NOMO-1 (cell line): ENCODE results near the gene METTL16.

ENCODE experiments used
- DNase-seq, 2 experiments: peaks; one replicate each; lab custom pipeline; 2025; ENCODE audit not compliant: unreplicated experiment in 2 of 2; lab: John Stamatoyannopoulos, UW

The METTL16 gene

DNA sequence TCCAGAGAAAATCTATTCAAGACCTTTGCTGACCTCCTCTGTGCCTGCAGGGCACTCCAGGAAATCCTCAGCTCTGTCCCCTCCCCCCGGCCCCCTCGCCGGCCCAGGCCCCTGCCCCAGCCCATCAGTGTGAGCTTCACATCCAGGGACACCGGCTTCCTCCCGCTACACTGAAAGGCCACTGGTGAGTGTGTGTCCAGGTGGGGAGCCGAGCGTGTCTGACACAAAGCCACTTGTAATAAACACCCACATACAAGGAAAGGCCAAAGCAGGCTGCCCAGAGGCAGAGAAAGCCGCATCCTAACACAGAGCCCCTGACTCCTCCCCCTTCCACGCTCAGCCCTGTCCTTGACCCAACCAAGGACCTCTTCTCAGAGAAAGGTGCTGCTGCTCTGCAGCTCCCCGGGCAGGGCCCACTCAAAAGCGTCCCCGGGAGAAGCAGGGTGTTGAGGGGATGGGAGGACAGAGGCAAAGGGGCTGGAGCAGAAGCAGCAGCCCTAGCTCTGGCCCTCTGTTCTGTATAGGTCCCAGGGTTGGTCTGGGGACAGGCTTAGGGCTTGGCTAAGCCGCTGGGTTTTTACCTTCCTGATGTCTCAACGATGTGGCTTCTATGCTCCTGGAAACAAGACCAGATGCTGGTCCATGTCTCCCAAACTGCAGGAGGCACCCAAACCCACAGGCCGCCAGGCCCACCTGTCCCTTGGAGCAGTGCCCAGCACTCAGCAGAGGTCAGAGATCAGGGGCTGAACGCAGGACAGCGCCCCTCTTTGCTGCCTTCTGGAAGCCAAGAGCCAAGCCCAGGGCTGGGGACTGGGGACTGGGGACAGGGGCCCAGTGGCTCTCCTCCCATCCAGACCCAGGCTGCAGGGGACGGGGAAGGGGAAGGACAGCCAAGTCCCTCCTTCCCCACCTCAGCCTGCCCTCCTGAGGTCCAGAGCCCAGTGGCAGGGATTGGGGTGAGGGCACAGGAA is 126.2 kb downstream of the METTL16 start:
- no peak for DNase-seq

DNA sequence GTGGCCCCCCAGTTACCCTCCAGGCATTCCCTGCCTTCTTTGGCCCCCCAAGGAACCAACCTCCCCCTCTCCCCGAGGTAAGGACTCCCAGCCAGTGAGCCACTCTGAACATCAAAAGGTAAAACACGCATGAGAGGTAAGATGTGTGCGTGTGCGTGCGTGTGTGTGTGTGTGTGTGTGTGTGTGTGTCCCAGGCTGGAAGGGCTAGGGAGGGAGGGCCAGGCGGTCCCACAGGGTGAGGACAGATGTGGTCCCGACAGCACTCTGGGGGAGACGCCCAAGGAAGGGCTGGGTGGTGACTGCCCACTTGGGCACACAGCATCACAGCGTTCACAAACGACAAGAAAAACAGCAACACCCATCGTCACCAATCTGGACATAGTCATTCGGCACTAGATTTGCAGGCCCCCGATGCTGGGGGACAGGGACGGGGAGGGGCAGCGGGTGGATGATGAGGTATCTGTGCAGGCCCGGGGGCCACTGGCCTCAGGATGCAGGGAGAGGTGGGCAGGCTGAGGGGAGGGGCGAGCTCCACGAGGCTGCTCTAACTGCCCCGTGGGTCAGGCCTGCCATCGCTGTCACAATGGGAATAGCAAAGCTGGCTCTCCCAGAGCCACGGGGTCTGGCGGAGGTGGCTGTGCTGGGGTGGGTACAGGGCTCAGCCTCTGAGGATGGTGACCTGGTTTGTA is 127.1 kb downstream of the METTL16 start:
- DNase-seq, result no peak

DNA sequence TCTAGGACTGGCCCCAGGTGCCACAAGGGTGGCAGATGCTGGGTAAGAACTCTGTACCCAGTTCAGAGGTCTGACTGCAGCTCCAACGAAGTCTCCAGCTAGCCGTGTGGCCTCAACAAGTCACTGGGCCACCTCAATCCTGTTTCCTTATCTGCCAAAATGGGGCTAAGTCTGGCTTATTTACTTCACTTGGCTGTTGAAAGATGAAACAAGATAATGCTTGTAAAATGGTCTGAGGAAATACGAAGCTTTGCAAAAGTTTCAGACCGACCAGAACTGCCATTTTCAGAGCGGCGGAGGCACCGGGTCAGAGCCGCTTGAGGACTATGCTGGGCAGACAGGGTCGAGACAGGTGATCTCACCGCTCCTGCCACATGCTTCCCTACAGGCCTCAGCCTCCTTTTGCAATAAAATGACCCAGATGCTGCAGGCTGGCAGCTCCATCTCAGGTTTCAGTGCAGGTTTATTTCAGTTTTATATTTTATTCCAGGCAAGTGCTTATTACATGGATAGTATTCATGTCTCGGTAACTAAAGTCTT is 128.0 kb downstream of the METTL16 start:
- DNase-seq, result no peak

DNA sequence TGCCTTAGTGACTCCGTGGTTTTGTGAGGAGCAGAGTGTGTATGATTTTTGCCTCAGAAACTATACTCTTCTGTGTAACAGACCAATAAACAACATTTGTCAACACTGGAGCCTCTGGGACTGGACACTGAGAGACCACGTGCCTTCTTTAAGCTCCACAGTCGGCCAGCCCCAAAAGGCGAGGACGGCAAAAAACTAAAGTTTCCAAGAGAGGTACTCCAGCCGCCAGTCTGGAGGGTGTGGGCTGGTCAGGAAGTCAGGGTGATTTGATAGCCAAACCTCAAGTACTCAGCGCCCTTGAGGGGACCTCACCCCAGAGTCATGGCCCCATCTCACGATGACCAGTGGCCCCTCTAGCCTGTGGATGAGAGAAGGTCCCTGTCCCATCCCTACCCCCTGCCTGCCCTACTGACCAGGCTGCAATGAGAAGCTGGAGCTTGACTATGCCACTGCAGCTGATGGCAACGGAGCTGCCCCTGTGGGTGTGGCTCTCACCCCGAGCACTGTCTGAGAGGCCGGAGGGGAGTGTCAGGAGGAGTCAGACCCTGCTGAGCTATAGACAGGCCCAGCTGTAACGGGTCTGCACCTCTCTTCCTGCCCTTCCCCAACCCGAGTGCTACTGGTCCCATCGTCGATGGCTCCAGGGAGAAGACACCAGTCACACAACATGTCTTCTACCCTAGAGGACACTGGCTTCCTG is 130.6 kb downstream of the METTL16 start:
- no peak for DNase-seq

DNA sequence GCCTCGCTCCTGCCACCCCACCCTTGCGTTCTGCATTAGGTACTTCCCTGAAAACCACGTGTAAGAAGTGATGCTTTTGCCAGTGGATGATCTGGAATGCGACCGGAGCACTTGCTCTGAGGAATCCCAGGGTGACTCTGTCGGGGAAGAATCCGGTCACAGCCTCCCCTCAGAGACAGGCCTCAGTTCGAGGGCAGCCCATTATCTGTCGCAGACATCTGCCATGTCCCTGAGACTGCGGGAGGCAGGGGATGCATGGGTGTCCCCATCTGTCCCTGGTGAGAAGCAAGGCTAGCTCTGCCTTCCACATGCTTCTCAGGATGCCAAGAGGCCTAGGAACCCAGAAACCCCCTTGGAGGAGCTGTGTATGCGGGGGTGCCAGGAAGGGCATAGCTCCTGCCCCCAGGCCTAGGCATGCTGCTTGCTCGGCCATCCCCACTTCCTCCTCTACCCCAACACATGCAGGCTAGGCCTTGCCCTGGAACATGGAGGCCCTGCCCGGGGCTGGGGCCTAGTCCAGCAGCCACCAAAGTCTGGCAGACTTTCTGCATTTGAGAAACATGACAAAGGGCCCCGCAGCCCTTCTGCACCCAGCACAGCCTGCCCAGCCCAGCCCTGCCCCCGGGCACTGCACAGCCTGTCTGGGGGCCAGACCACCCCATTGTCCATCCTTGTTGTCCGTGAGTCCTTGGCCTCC is 131.3 kb downstream of the METTL16 start:
- no peak for DNase-seq

DNA sequence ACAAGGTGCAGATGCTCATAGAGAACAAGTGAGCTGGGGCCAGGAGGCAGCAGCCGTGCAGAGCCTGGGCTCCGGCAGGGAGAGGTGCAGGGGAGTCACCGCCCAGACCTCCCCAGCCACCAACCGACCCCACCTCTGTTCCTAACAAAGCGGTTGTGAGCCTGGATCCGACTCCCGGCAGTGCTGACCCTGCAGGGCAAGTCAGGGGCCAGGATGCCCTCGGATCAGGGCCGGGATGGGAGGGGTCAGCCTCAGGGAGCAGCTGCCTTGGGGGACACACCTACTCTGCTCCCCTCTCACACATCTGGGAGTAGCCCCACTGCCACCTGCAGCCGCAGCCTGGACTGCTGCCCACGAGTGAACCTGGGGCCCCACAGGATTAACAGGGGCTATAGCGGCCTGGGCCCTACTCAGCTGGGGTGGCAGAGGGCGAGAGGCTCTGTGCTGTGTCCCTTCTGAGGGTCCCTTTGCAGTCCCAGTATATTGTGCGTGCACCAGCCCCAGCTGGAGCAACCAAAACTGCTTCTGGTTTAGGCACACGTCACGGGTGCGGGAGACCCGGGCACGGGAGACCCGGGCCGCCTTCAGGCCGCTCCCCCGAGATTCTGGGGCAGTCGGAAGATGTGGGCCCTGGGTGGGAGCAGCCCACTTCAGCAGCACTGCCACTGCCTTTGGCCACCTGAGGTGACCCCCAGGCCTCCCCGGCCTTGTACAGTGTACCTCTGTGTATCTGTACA is 132.0 kb downstream of the METTL16 start:
- DNase-seq, result no peak

DNA sequence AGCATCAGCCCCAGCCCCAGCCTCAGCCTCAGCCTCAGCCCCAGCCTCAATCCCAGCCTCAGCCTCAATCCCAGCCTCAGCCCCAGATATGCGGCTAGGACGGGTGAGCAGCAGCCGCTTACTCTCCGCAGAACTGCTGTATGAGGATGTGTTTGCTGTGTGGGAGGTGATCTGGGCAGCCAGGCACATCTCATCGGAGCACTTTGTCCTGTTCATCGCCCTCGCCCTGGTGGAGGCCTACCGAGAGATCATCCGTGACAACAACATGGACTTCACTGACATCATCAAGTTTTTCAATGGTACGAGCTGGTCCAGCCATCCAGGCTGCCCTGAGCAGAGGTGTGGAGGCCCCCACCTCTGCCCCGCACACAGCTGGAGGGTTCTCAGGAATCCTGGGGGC is 132.8 kb downstream of the METTL16 start:
- DNase-seq, result no peak

DNA sequence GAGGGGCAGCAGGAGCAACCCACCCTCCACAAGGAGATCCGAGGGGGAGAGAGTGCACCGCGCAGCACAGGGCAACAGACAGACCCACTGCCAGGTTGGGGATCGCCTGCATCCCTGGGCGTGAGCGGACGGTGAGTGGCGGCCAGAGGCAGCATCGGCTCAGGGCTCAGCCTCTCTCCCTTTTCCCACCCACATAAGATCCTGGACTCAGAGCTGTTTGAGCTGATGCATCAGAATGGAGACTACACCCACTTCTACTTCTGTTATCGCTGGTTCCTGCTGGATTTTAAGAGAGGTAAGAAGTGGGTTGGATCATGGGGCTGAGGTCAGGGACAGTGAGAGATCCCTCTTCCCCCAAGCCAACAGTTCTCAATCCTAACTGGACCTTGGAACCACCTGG is 134.0 kb downstream of the METTL16 start:
- DNase-seq, result no peak

DNA sequence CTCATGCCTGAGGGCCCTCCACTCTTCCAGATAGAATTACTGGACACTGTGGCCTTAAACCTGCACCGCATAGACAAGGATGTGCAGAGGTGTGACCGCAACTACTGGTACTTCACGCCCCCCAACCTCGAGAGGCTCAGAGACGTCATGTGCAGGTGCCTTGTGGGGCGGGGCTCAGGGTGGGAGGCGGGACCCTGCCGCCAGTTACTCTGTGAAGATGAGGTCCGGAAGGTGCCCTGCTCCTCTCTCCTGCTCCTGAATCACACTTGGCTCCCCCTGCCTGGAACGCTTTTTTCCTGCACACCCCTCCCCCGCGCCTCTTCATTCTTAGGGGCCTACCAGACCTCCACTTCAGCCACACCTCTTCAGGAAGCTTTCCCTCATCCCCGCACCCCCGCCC is 135.6 kb downstream of the METTL16 start:
- DNase-seq, result no peak

DNA sequence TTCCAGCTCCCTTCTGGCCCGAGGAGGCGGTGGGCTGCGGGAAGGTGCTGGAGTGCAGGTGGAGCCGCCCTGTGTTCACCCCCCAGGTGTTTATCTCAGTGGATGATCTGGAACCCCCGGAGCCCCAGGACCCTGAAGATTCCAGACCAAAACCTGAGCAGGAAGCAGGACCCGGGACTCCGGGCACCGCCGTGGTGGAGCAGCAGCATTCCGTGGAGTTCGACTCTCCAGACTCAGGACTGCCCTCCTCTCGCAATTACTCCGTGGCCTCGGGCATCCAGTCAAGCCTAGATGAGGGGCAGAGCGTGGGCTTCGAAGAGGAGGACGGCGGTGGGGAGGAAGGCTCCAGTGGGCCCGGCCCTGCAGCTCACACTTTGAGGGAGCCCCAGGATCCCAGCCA is 136.3 kb downstream of the METTL16 start:
- no peak for DNase-seq

DNA sequence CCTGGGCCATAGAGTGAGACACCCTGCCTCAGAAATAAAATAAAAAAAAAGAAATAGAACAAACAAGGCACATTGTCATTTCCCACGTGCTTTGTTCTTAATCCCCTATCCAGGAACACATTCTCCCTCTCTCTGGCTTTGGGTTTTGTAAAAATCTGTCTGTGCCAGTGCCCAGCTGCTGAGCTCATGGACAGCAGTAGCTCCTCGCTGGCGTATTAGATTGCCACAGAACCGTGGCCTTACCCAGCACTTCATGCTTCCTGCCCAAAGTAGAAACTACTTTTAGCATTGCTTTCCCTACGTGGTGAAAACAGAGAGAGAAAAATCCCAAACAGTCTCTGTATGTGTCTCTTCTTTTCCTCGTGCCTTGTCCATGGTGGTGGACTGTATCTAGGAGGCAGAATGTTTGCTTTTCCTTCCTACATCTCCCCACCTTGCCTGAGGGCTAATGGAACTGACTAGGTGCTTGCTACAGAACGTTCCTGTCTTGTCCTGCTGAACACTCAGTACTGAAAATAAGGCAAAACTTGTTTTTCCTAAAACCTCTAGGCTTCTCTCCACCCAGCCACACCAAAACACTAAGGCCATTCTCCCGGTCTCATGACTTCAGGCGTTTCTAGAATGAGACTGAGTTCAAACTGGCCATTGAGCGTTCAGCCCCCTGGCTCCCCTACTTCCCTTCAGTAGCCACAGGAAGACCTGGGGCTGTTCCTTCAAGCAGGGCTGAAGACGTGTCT is 137.0 kb downstream of the METTL16 start:
- DNase-seq, result no peak

DNA sequence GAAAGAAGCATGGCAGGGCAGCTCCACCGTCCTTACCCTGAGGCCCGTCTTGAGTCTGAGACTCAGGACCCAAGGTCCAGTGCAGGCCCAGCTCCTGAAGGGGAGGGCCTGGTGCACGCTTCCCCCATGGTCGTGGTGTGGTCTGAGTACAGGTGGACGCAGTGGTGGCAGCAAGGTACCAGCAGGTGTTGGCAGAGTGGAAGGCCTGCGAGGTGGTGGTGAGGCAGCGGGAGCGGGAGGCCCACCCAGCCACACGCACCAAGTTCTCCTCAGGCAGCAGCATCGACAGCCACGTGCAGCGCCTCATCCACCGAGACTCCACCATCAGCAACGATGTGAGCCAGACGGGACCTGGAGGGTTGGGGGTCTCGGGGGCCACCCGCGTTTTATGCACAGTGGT is 138.5 kb downstream of the METTL16 start:
- DNase-seq, result no peak

DNA sequence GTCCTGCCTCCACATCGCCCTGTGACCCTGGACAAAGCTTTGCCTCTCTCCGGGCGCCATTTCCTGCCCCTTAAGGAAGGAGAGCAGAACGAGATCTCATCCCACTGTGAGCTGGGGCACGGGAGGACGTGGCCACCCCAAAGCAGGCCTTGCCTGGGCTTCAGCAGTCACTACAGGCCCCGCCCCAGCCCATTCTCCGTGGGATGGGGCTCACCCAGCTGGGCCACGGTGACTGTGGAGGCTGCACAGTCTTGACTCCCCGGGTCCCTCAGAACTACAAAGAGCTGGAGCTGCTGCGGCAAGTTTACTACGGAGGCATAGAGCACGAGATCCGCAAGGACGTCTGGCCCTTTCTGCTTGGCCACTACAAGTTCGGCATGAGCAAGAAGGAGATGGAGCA is 139.0 kb downstream of the METTL16 start:
- DNase-seq, result no peak

DNA sequence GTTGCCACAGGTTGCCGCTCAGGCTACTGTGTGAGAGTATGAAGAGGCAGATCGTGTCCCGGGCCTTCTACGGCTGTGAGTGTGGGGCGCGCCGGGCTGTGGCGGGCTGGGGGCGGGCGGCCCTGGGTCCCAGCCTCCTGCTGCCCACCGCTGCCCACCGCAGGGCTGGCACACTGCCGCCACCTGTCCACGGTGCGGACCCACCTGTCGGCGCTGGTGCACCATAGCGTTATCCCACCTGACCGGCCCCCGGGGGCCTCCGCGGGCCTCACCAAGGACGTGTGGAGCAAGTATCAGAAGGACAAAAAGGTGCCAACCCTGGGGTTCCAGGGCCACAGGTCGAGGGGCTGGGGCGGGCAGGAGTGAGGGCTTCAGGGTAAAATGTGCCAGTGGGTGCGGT is 139.5 kb downstream of the METTL16 start:
- no peak for DNase-seq

DNA sequence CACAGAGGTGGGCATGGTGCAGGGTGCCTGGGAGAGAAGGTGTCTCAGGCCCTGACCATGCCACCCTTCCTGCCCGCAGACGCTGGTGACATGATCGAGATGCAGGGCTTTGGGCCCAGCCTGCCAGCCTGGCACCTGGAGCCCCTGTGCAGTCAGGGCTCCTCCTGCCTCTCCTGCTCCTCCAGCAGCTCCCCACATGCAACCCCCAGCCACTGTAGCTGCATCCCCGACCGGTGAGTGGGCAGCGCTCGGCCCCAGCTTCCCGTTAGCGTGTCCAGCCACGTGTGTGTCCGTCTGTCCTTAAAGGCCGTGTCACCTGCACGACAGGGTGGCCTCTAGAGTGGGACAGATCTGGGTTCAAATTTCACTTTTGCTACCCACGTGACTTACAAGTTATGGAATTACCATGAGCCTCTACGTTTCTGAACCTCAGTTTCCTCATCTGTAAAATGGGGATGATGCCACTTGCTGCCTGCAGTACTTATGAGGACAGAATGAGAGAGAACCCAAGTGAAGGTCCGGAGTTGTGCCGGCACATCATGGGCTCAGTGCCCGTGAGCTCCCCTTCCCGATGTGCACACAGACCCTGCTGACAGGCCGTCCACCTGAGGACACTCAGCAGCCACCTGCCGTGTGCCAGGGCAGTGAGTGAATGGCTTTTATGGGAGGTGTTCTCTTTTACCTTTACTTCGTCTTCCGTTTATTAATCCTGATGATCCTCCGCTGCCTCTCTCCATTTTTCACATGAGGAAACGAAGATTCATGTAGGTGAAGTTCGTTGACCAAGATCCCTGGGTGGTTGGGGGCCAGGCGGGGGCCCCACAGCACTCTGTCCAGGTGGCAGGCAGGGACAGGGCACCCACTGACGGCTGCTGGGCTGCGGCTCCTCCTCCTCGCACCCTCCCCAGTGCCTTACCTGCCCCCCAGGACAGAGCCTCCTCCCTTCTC is 140.2 kb downstream of the METTL16 start:
- no peak for DNase-seq

DNA sequence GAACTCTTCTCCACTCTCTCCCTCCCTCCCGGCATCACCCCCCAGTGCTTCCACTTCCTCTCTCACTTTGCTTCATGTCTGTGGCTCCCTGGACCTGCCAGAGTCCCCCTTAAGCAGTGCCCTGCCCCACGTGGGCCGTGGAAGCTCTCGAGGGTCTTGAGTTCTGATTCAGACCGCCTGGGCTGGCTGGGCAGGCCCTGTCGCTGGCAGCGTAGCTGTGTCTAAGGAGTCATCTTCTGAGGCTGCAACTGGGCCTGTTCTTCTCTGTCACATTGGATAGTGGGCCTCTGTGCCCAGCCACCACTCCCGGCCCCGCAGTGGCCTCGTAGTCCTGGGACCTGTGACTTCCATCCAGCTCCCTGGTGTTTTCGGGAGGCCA is 141.5 kb downstream of the METTL16 start:
- DNase-seq, result no peak

DNA sequence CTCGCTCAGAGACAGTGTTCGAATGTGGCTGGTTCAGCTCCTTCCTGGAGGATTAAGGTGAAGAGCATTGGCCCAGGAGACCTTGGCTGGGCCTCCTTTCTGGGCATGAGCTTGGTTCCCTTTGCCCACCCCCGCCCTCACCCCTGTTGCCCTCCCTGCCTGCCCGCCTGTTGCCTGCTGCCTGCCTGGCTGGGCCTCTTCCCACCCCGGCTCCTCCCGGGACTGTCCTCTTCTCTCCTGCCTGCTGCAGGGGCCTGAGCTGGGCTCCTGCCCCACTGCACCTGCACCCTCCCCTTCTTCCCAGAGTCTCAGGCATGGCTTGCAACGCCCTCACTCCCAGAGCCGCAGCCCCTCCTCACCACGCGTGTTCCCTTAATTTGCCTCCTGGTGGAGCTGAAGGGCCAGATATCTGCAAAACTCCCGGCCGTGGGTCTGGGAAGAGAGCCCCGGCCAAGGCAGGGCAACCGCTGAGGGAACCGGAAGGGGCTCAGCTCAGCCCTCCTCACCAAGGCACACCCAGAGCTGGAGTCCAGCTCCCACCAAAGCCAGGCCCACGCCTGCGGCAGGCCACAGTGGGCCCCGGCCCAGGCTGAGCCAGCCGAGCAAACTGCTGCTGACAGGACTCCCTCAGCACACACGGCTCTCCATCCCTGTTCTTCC is 142.0 kb downstream of the METTL16 start:
- no peak for DNase-seq

DNA sequence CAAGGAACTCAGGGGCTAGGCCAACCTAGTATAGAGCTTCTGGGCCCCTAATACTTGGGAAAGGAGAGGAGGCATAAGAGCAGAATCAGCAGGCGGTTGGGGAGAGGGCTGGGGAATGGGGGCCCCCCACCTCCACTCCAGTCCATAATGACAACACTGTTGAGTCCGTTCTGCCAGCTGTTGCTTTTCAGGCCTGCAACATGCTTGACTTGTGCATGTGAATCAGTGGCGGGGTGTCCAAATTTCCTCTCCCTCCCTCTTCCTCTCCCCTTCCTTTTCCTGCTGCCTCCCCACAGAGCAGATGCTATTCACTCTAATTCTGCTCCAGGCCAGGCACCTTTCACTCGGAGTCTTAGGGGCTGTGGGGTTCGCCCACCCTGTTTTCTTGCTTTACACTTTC is 142.6 kb downstream of the METTL16 start:
- no peak for DNase-seq
